Upper lobe of right lung (tissue), 1 donor: ENCODE results near the gene CFAP46. TPM values are rescaled to one million over a fixed set of nuclear protein-coding genes. Genes with fewer than 3 reads are reported as not detected.
"Not testable (repeated sequence)": the region's sequence is repeated elsewhere in the genome, so short reads cannot be mapped to it uniquely, and the experiment has no call there.

Experiments
- ATAC-seq: fragments of 200-7000 bp; cut with Tn5 transposase; one replicate; pipeline ENCODE4 v1.9.1; 2020; ENCODE audit warnings: mild to moderate bottlenecking, moderate library complexity
- DNase-seq: peaks from one replicate; pipeline ENCODE4 v3.0.0-alpha.2; 2020
- H3K27ac ChIP-seq: fragments of 200-600 bp; one replicate; pipeline ENCODE4 v1.8.0; 2022
- H3K27me3 ChIP-seq: fragments of 200-600 bp; one replicate; pipeline ENCODE4 v1.8.0; 2022; ENCODE audit warnings: mild to moderate bottlenecking
- H3K36me3 ChIP-seq: fragments of 200-600 bp; one replicate; pipeline ENCODE4 v1.8.0; 2022
- H3K4me1 ChIP-seq: fragments of 200-600 bp; one replicate; pipeline ENCODE4 v1.8.0; 2022
- H3K4me3 ChIP-seq: fragments of 200-600 bp; one replicate; pipeline ENCODE4 v1.8.0; 2022; ENCODE audit warnings: mild to moderate bottlenecking
- H3K9me3 ChIP-seq: fragments of 200-600 bp; one replicate; pipeline ENCODE4 v1.8.0; 2022
- CTCF ChIP-seq: fragments of 200-600 bp; IDR thresholded peaks from one replicate; pipeline ENCODE4 v1.8.0; 2022; ENCODE audit warnings: antibody characterized with exemption
- intact Hi-C: fragments of 100-400 bp; cut with DNase I; formaldehyde crosslinking; loops from one replicate; pipeline ENCODE4 v1.11.0; 2022
- total RNA-seq: library from RNA; stranded (reverse); fragmentation: NEBNext Ultra II Directional; extraction: Animal tissue kit (Norgen Biotek cat#: 25700); gene quantifications from one replicate; pipeline ENCODE4 v1.2.1, GENCODE V29; 2021
- donor health status: DM: no; HTN: yes; CAD: no; lungs with severe emphysema.

The CFAP46 gene
- total RNA-seq, 1 donor from 2014 or later = 0.52 TPM

- DNase-seq (no peak), ATAC-seq (no peak)
- Histone ChIP-seq H3K4me3 (no peak overlapping the region), H3K27ac (no peak overlapping the region), H3K27me3 (no peaks in the 10 kb centered on the region), H3K4me1 (peaks cover 10% of the 10 kb centered on the region), H3K9me3 (no peaks in the 10 kb centered on the region), H3K36me3 (no peaks in the 10 kb centered on the region)
- no peak for TF ChIP-seq CTCF
- intact Hi-C loops = no loop called here
These were observed 17.2 kb upstream of the CFAP46 start for GRCh38 chr10:132959559-132959961.

GRCh38 chr10:132958883-132959558 is 16.7 kb upstream of the CFAP46 start:
- ATAC-seq (no peak), DNase-seq (peak; percentile 60)
- H3K9me3 ChIP-seq = no peaks in the 10 kb centered on the region
- no peaks in the 10 kb centered on the region for H3K27me3 ChIP-seq
- no peak for TF ChIP-seq CTCF
- intact Hi-C loops = no loop called here
- H3K4me1 ChIP-seq = peaks cover 10% of the 10 kb centered on the region
- H3K4me3 ChIP-seq = no peak overlapping the region
- H3K27ac ChIP-seq = no peak overlapping the region
- H3K36me3 ChIP-seq = no peaks in the 10 kb centered on the region

GRCh38 chr10:132957981-132958882 is 15.9 kb upstream of the CFAP46 start:
- Histone ChIP-seq H3K36me3 (no peaks in the 10 kb centered on the region), H3K9me3 (no peaks in the 10 kb centered on the region), H3K27me3 (peaks cover under 1% of the 10 kb centered on the region), H3K4me1 (peaks cover 10% of the 10 kb centered on the region), H3K4me3 (no peak overlapping the region), H3K27ac (no peak overlapping the region)
- intact Hi-C loops = no loop called here
- TF ChIP-seq CTCF = no peak
- ATAC-seq (no peak), DNase-seq (no peak)

- Histone ChIP-seq H3K9me3 (no peaks in the 10 kb centered on the region), H3K27me3 (peaks cover 11% of the 10 kb centered on the region), H3K4me1 (peaks cover 4% of the 10 kb centered on the region), H3K27ac (no peak overlapping the region), H3K4me3 (no peak overlapping the region), H3K36me3 (no peaks in the 10 kb centered on the region)
- TF ChIP-seq CTCF = no peak
- DNase-seq (peak; percentile 61), ATAC-seq (no peak)
- intact Hi-C loops = no loop called here
These were observed 14.8 kb upstream of the CFAP46 start for GRCh38 chr10:132957131-132957530.

- H3K4me3 ChIP-seq, H3K36me3 ChIP-seq, intact Hi-C loops, H3K27ac ChIP-seq, H3K9me3 ChIP-seq, H3K4me1 ChIP-seq, DNase-seq, ATAC-seq: not testable (repeated sequence)
- peaks cover 11% of the 10 kb centered on the region for H3K27me3 ChIP-seq
These were observed 13.9 kb upstream of the CFAP46 start for GRCh38 chr10:132956259-132956658.

GRCh38 chr10:132955479-132955878 is 13.1 kb upstream of the CFAP46 start:
- ATAC-seq = no peak
- intact Hi-C loops = no loop called here
- Histone ChIP-seq H3K9me3 (no peaks in the 10 kb centered on the region), H3K4me3 (no peak overlapping the region), H3K4me1 (no peaks in the 10 kb centered on the region), H3K36me3 (no peaks in the 10 kb centered on the region), H3K27me3 (peaks cover 11% of the 10 kb centered on the region), H3K27ac (no peak overlapping the region)
- no peak for TF ChIP-seq CTCF
- no peak for DNase-seq
